Pancreas (tissue), 10 donors: Measurements from ENCODE around the gene KIF3A. TPM values are rescaled to one million over a fixed set of nuclear protein-coding genes. Genes with fewer than 3 reads are reported as not detected.
A peak's percentile ranks its signal among the peaks of the same experiment; 100 is the strongest.

Source experiments
- ATAC-seq, 4 donors: fragments of 200-7000 bp; cut with Tn5 transposase; one replicate each; pipeline versions ENCODE4 v1.8.0 to v1.9.1; 2020; ENCODE audit warnings: mild to moderate bottlenecking in 4 of 4, moderate library complexity in 4 of 4
- DNase-seq, 6 donors: peaks; one replicate each; pipeline ENCODE4 v3.0.0-alpha.2; 2020
- FAIRE-seq: peaks from 2 replicates; lab custom pipeline; 2012; peaks lifted over from hg19 to GRCh38; lab: Jason Lieb, UNC
- H3K27ac ChIP-seq, 4 donors: fragments of 200-600 bp; sonication (generic); 1 replicate in 3 of 4; 2 replicates in 1 of 4; pipeline versions ENCODE4 v1.5.0 to v1.8.0; 2020
- H3K27me3 ChIP-seq, 4 donors: fragments of 200-600 bp; one replicate each; pipeline ENCODE4 v1.8.0; 2021
- H3K36me3 ChIP-seq, 3 donors: fragments of 200-600 bp; sonication (generic) in 1 of 3; one replicate each; pipeline versions ENCODE4 v1.5.0 to v1.8.0; 2020 to 2021
- H3K4me1 ChIP-seq, 3 donors: fragments of 200-600 bp; one replicate each; pipeline ENCODE4 v1.8.0; 2021
- H3K4me3 ChIP-seq, 4 donors: fragments of 200-600 bp; sonication (generic) in 2 of 4; one replicate each; pipeline versions ENCODE4 v1.5.0 to v1.8.0; 2020 to 2021
- H3K9me3 ChIP-seq, 4 donors: fragments of 200-600 bp; one replicate each; pipeline ENCODE4 v1.8.0; 2021
- CTCF ChIP-seq, 4 donors: fragments of 200-600 bp; sonication (generic) in 3 of 4; IDR thresholded peaks; one replicate each; pipeline versions ENCODE4 v1.5.0 to v1.8.0; 2021; ENCODE audit warnings: antibody characterized with exemption in 4 of 4
- WGBS, 2 donors: extraction: QIAGEN DNeasy Blood & Tissue Kit; methylation state at CpG; one replicate each; pipeline ENCODE4 v1.1.7; 2013; 5-methylcytosine and 5-hydroxymethylcytosine counted together
- intact Hi-C, 3 donors: fragments of 100-400 bp; cut with DNase I; formaldehyde crosslinking; loops; one replicate each; pipeline versions ENCODE4 v1.11.1 to v1.14.2; 2022
- polyA plus RNA-seq, 2 donors: library from polyadenylated mRNA; stranded (reverse); fragments of 200-250 nt; gene quantifications; one replicate each; pipeline ENCODE4 v1.2.3, GENCODE V29; 2013
- total RNA-seq, 6 donors: library from RNA; stranded (reverse); fragmentation: NEBNext Ultra II Directional in 4 of 6; extraction: Animal tissue kit (Norgen Biotek cat#: 25700) in 4 of 6; gene quantifications; one replicate each; pipeline versions ENCODE4 v1.2.1 to v1.2.4, GENCODE V29; 2021 to 2023
- donor health status: healthy with polysubstance abuse.
- donor health status: DM: no; HTN: no; CAD: no; lungs with moderate emphysema.
- donor health status: DM: no; HTN: no; CAD: no.
- donor health status: control.
- donor health status: control.
- donor health status: Bipolar disorder and iron deficiency.
- donor health status: DM: yes; HTN: yes; CAD: no.
- donor health status: DM: no; HTN: no; CAD: no.
- donor health status: DM: no; HTN: no; CAD: no.
- donor health status: DM: yes; HTN: yes; CAD: no.

The KIF3A gene
- total and polyA plus RNA-seq, 8 donors = 2.4 to 6.3 (median 4.1) TPM

GRCh38 chr5:132746592-132746953, 9.2 kb upstream of the KIF3A start:
- FAIRE-seq (no peak), DNase-seq (no peak), ATAC-seq (no peak)
- Histone ChIP-seq H3K27ac (no peak overlapping the region), H3K9me3 (no peaks in the 10 kb centered on the region), H3K4me1 (peaks cover 0 to 4% (median 0%) of the 10 kb centered on the region in 3 donors), H3K36me3 (no peaks in the 10 kb centered on the region), H3K27me3 (no peaks in the 10 kb centered on the region), H3K4me3 (peak overlapping the region in 2 of 4 donors; percentile 52 to 64)
- intact Hi-C loops = no loop called here
- TF ChIP-seq CTCF (IDR thresholded peaks at IDR 0.05) = no peak
- WGBS, 2 donors = 17 to 27% methylated on average over 3 of the region's 3 CpGs

DNA sequence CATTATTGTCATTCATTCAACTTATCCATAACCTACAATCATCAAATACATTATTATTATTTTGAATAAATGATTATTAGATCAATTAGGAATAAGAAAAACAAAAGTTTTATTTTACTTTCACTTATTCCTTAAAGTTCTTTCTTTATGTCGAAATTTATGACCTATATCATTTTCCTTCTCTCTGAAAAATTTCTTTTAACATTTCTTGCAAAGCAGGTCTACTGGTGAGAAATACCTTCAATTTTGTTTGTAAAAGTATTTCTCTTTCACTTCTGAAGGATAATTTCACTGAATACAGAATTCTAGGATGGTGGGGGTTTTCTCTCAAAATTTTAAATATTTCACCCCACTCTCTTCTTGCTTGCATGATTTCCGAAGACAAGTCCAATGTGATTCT, 7.3 kb upstream of the KIF3A start:
- 63 to 67% methylated on average over 2 of the region's 2 CpGs for WGBS, 2 donors
- no peaks in the 10 kb centered on the region for H3K27me3 ChIP-seq
- no peaks in the 10 kb centered on the region for H3K36me3 ChIP-seq
- no peak overlapping the region for H3K27ac ChIP-seq
- no peak for ATAC-seq
- intact Hi-C loops = no loop called here
- no peaks in the 10 kb centered on the region for H3K9me3 ChIP-seq
- TF ChIP-seq CTCF (IDR thresholded peaks at IDR 0.05) = no peak
- no peak for DNase-seq
- peak; percentile 23 for FAIRE-seq
- peaks cover 0 to 4% (median 0%) of the 10 kb centered on the region in 3 donors for H3K4me1 ChIP-seq
- no peak overlapping the region for H3K4me3 ChIP-seq

DNA sequence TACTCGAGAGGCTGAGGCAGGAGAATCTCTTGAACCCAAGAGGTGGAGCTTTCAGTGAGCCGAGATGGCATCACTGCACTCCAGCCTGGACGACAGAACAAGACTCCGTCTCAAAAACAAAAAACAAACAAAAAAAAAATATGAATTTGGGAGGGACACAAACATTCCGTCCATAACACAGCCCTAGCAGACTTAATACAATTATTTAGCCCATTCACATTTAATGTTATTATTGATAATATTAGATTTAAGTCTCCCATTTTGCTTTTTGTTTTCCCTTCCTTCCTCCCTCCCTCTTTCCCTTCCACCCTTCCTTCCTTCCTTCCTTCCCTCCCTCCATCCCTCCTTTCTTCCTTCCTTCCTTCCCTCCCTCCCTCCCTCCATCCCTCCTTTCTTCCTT, 5.3 kb upstream of the KIF3A start:
- H3K27me3 ChIP-seq = no peaks in the 10 kb centered on the region
- FAIRE-seq = no peak

DNA sequence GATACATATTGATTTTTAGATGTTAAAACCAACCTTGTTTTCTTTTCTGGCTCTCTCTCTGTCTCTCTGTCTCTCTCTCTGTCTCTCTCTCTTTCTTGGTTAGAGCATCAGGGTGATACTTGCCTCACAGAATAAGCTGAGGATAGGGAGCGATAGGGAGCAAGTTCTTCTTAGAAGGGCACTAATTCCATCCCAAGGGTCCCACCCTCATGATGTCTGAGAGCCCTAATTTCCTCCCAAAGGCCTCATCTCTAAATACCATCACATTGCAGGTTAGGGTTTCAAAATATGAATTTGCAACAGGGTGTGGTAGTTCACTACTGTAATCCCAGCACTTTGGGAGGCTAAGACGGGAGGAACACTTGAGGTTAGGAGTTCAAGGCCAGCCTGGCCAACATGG, 4.8 kb upstream of the KIF3A start:
- intact Hi-C loops = no loop called here

More for the DNA sequence above, 5.3 kb upstream of the KIF3A start:
- no peak overlapping the region for H3K4me3 ChIP-seq
- no peaks in the 10 kb centered on the region for H3K36me3 ChIP-seq
- 86 to 93% methylated on average over 5 of the region's 5 CpGs for WGBS, 2 donors
- no peaks in the 10 kb centered on the region for H3K9me3 ChIP-seq
- H3K27ac ChIP-seq = no peak overlapping the region
- DNase-seq (no peak), ATAC-seq (no peak)
- H3K4me1 ChIP-seq = peaks cover 0 to 4% (median 0%) of the 10 kb centered on the region in 3 donors
- TF ChIP-seq CTCF (IDR thresholded peaks at IDR 0.05) = no peak
- intact Hi-C loops = no loop called here

More for the DNA sequence above, 4.8 kb upstream of the KIF3A start:
- Histone ChIP-seq H3K27ac (no peak overlapping the region), H3K27me3 (no peaks in the 10 kb centered on the region), H3K4me1 (peaks cover 0 to 4% (median 0%) of the 10 kb centered on the region in 3 donors), H3K9me3 (no peaks in the 10 kb centered on the region), H3K4me3 (no peak overlapping the region), H3K36me3 (no peaks in the 10 kb centered on the region)
- DNase-seq (no peak), ATAC-seq (no peak), FAIRE-seq (no peak)
- no peak for TF ChIP-seq CTCF (IDR thresholded peaks at IDR 0.05)
- 89 to 92% methylated on average over 2 of the region's 2 CpGs for WGBS, 2 donors
